Measurements from ENCODE around the gene GALNT3.

GALNT3 gene

DNA sequence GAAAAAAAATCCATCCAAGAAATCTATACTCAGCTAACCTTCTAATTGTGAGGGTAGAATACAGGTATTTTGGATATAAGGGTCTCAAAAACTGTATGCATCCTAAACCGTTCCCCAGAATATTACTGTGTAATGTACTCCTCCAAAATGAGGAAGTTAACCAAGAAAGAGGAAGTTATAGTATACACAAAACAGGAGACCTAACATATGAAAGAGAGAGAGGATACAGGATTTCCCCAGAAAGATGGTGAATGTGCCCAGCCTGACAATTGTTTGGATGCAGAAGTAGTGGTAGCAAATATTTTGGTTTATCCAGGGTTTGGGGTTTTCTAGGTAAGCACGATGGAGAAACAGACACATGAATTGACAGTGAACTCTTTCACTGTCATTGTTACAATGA lies 50.6 kb downstream of the GALNT3 start:
- no peak for DNase-seq (ENCODE audit: low read depth, low spot score)

DNA sequence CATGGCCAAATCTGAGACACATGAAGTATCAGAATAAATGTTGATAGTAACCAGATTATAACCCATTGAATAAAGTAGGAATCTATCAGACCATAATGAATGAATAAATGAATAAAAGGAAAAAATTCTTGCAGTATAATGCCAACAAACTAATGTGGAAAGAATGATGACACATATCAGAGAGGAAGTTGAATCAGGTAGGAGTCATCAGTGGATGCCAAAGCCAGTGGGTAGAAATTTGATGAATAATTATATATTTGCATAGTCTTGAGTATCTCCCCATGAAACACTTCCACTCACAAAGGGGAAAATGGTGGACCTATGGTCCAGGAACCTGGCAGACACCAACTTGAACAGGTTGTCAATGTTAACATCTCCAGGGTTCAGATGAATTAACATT lies 68.6 kb downstream of the GALNT3 start:
- no peak for DNase-seq (ENCODE audit: low read depth, low spot score)

DNA sequence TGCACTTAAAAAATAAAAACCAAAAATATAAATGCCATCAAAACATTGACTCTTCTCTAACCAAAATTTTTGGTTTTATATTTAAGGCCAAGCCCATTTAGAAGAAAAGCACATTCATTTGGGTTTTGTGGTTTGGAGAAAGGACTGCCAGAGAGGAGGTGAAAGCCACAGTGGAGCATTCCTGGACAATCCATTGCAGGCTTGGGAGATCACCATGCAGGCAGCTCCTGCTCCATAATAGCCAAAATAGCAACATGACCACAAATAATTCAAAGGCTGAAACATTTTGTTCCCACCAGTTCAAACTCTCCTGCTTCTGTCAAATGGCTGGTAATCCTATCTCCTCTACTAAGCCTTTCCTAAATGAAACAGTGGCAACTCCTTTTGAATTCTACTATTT lies 73.5 kb downstream of the GALNT3 start:
- no peak for DNase-seq (ENCODE audit: low read depth, low spot score)

DNA sequence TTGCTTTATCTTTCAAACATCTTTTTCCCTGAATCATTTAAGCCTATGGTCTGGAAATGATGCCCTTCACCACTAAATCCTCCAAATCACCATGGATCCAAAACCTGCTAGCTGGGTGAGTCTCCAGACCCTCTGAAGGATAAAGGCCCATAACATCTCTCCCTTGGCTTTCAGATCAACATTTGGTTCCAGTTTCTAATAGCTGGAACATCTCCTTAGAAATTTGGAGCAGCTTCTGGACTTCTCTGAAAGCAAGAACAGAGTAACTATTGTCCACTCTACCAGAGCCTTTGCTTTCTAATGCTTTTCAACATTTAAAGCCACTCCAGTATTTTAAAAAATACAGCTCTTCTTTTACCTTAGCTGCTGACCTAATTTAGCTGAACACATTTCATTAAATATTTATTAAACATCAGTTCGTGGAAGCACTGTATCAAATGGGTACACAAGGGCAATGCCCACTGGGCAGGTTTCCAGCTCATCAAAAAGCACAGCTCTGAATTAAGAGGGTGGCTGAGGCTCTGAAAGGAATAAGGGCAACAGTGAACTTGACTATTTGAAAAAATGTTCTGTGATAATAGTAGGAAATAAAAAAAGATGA lies 75.3 kb downstream of the GALNT3 start:
- DNase-seq (ENCODE audit: low read depth, low spot score): no peak

DNA sequence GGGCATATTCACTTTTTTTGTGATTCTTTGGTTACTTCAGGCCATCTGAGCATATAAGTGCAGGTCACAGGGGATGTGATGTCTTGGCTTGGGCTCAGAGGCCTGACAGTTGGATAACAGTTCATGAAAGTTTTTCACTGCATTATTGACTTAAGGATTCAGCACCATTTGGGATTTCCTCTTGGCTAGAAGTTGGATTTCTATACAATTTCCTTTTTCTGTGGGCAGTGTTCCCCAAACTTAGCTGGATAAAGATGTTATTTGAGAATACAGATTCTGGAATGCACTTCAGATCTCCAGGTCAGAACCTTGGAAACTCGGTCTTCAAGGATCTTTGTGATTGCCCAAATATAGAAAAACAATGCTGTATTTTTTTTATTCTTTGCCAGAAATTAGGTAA lies 78.0 kb downstream of the GALNT3 start:
- DNase-seq (ENCODE audit: low read depth, low spot score): no peak

DNA sequence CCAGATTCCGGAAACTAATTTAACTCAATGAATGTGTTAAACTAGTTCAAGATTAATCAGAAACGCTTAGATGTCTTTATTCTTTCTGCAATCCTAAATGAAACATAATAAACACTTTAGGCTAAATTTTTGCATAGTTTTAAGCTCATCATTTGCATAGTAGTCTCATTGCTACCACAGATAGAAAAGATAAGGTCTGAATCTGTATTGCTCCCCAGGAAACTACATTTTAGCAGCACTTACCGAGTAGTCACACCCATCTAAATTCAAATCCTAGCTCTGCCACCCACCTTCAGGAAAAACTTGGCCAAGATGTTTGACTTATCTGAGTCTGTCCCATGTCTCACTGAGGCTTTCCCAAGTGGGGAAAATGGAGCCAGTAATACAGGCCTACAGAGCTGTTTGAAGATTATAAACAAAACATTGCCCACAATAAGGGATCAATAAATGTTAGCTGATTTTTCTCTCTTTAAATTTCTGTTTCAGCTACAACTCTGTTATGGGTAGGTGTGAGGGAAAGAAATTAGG lies 87.0 kb downstream of the GALNT3 start:
- no peak for DNase-seq (ENCODE audit: low read depth, low spot score)

DNA sequence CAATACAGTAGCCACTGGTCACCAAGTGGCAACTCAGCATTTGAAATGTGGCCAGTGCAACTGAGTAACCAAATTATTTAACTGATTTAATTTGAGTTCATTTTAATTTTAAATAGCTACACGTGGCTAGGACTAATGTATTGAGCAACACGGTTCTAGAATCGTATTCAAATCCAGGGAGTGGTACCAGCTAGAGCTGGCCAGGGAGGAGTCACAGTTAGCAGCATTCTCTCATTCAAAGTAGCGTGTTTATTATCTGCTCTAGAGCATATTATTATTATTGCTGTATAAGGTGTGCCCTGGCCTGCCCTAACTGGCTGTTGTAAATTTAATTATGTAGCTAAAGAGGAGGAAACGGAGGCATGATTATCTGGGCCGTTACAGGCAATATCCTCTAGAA lies 92.9 kb downstream of the GALNT3 start:
- no peak for DNase-seq (ENCODE audit: low read depth, low spot score)

DNA sequence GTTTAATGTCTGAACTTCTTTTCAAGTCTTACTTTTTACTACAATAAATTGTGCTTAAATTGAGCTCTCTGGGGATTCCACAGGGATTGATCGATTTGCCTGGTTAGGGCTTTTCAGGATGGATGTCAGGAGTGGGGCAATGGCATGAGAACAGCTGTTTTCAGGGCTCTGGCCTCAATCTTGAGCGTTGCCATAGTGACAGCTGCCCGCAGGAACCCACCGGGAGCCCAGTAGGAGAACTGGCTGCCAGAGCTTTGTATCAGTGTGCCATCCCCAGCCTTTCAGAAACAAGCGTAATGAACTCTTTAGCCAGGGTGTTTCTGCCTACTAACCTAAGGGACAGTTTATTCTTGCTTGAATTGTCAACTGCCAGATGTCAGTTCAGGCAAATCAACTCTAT lies 93.5 kb downstream of the GALNT3 start:
- peak; percentile 3 for DNase-seq (ENCODE audit: low read depth, low spot score)

DNA sequence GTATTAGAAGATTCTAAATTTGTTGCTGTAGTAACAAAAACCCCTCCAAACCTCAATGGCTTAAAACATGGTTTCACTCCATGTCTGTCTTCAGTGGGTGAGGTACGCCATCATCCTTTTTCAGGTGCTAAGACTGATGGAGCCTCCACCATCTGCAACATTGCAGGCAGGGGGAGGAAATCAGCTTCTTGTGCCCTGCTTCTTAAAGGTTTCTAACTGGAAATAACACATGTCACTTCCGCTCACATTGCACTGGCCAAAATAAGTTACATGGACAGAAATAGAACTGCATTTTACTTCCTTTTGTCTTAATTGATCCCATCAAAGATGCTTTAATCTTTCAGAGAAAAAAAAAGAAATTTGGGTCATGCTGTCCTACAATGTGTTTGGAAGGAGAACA lies 94.1 kb downstream of the GALNT3 start:
- DNase-seq (ENCODE audit: low read depth, low spot score): no peak

DNA sequence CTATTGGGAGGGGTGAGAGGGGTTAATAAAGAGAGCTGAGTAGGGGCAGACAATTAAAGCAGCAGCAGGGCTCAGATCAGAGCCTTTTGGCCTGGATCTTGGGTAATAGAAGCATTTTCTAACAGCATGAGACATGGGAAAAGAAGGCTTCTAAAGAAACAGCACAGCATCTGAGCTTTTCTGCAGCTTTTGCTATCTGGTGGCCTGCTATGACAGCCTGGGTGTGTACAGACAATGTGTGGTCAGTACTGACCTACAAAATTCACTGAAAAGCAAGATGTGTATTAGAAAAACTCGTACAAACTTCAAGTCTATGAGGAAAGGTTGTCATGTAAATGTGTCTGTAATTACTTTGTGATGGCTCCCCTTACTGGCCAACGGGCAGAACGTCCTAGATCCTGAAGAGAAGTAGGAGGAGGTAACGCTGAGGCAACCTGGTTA lies 95.6 kb downstream of the GALNT3 start:
- peak; percentile 45 for DNase-seq (ENCODE audit: low read depth, low spot score)

DNA sequence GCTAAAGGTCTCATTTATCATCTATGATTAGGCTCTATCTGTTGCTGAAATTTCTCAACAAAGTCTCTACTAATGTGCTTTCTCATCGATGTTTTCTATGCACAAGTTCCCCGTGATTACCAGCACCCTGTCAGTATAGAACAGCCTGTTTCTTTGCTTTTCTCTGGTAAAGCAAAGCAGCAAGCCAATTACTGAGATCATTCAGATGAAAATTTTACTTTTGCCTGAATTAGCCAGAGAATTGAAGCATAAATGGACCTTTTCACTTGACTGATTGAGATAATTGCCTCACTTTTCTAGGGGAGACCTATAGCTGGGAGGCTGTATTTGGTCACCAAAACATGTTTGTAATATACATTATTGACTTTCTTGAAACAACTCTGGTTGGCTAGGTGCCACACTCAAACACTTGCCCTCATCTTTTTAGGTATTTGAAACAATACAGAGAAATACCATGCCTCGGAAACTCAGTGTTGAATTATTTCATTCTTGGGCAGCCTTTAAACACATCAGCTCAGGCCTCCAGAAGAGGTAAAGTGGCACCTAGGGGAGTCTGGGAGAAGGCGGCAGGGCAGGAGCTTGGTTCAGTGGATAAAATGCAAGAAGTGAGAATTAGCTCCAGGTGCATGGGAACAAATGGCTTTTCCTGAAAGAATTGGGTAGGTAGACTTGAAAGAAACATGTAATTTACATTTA lies 96.2 kb downstream of the GALNT3 start:
- no peak for DNase-seq (ENCODE audit: low read depth, low spot score)
